H1 (cell line): Measurements from ENCODE around the gene PIM2. TPM values are rescaled to one million over a fixed set of nuclear protein-coding genes. Genes with fewer than 3 reads are reported as not detected.

Source experiments
- CTCF ChIA-PET: fragments of 300-600 bp; sonication (Branson Sonifier 250); formaldehyde crosslinking; loops from one replicate; lab custom pipeline; 2021; ENCODE audit not compliant: partially characterized antibody; lab: Charles Lee
- POLR2A ChIA-PET: fragments of 300-600 bp; sonication (Branson Sonifier 250); formaldehyde crosslinking; loops from one replicate; lab custom pipeline; 2021; ENCODE audit warnings: inconsistent platforms; ENCODE audit not compliant: partially characterized antibody; lab: Charles Lee
- DNase-seq, 2 experiments: peaks; one replicate each; pipeline versions ENCODE4 v3.0.0 to v3.0.0-alpha.2; 2010 to 2022; ENCODE audit warnings: low spot score in 2 of 2, low read depth in 1 of 2, mixed read lengths in 1 of 2
- FAIRE-seq: peaks from 2 replicates; lab custom pipeline; 2011; peaks lifted over from hg19 to GRCh38; lab: Jason Lieb, UNC
- H2AFZ ChIP-seq: 2 replicates; pipeline ENCODE4 v1.8.1; 2012; ENCODE audit warnings: low read length, inconsistent platforms
- H2AK5ac ChIP-seq: 2 replicates; pipeline ENCODE4 v1.6.1; 2013; ENCODE audit warnings: low read depth, low read length
- H2BK120ac ChIP-seq: replicated peaks from 2 replicates; pipeline ENCODE3; 2013; ENCODE audit warnings: low read depth, low read length, inconsistent platforms
- H2BK12ac ChIP-seq: 2 replicates; pipeline ENCODE4 v1.6.1; 2013; ENCODE audit warnings: low read depth, low read length
- H2BK15ac ChIP-seq: 2 replicates; pipeline ENCODE4 v1.6.1; 2013; ENCODE audit warnings: low read length
- H2BK20ac ChIP-seq: 2 replicates; pipeline ENCODE4 v1.6.1; 2013; ENCODE audit warnings: low read length
- H2BK5ac ChIP-seq: 2 replicates; pipeline ENCODE4 v1.6.1; 2013; ENCODE audit warnings: low read depth, low read length
- H3K14ac ChIP-seq: 2 replicates; pipeline ENCODE4 v1.6.1; 2013; ENCODE audit warnings: inconsistent platforms; ENCODE audit not compliant: insufficient read length
- H3K18ac ChIP-seq: 2 replicates; pipeline ENCODE4 v1.6.1; 2013; ENCODE audit warnings: low read length; ENCODE audit errors: extremely low read depth
- H3K23ac ChIP-seq: 2 replicates; pipeline ENCODE4 v1.6.1; 2013; ENCODE audit warnings: inconsistent platforms; ENCODE audit not compliant: insufficient read length
- H3K23me2 ChIP-seq: 2 replicates; pipeline ENCODE4 v1.6.1; 2013; ENCODE audit warnings: low read depth, low read length
- H3K27ac ChIP-seq: 2 replicates; pipeline ENCODE4 v1.6.1; 2011; ENCODE audit warnings: low read depth, low read length, inconsistent platforms
- H3K27me3 ChIP-seq, 4 experiments: replicated peaks in 1 of 4; 1 replicate in 1 of 4; 2 replicates in 3 of 4; pipeline versions ENCODE4 v1.6.1 to v1.8.1; 2011 to 2013; ENCODE audit warnings: low read length in 3 of 4, mild to moderate bottlenecking in 3 of 4, inconsistent platforms in 2 of 4, mixed read lengths in 2 of 4, moderate library complexity in 1 of 4; ENCODE audit not compliant: control insufficient read depth in 3 of 4, insufficient read depth in 3 of 4; ENCODE audit errors: extremely low read depth in 1 of 4
- H3K36me3 ChIP-seq, 4 experiments: 2 replicates each; pipeline versions ENCODE4 v1.6.1 to v1.8.1; 2011 to 2013; ENCODE audit warnings: mild to moderate bottlenecking in 4 of 4, low read length in 3 of 4, moderate library complexity in 2 of 4, control low read depth in 1 of 4, inconsistent platforms in 1 of 4; ENCODE audit not compliant: insufficient read depth in 4 of 4, control insufficient read depth in 2 of 4
- H3K4ac ChIP-seq: replicated peaks from 2 replicates; pipeline ENCODE3; 2013; ENCODE audit warnings: low read length, low read depth, mixed read lengths, inconsistent platforms; ENCODE audit not compliant: insufficient read length
- H3K4me1 ChIP-seq, 4 experiments: replicated peaks in 1 of 4; 1 replicate in 1 of 4; 2 replicates in 3 of 4; pipeline versions ENCODE4 v1.6.1 to v1.8.1; 2011 to 2013; ENCODE audit warnings: low read length in 3 of 4, inconsistent platforms in 2 of 4, mixed read lengths in 1 of 4; ENCODE audit not compliant: insufficient read depth in 4 of 4, control insufficient read depth in 3 of 4
- H3K4me2 ChIP-seq, 2 experiments: 2 replicates each; pipeline versions ENCODE4 v1.6.1 to v1.8.1; 2011 to 2013; ENCODE audit warnings: low read depth in 2 of 2, low read length in 2 of 2, control low read depth in 1 of 2, inconsistent platforms in 1 of 2, mild to moderate bottlenecking in 1 of 2; ENCODE audit not compliant: insufficient read depth in 1 of 2
- H3K4me3 ChIP-seq, 4 experiments: fragments of 200-600, 300-600 bp in 1 of 4; sonication (generic), shearing (Covaris generic), sonication (Bioruptor Twin) in 1 of 4; 2 replicates each; pipeline versions ENCODE4 v1.5.1 to v1.8.1; 2011 to 2016; ENCODE audit warnings: low read length in 4 of 4, low read depth in 3 of 4, control low read depth in 2 of 4, inconsistent platforms in 2 of 4, mild to moderate bottlenecking in 2 of 4, mixed read lengths in 1 of 4, moderate library complexity in 1 of 4; ENCODE audit not compliant: insufficient read depth in 2 of 4; ENCODE audit errors: extremely low read depth in 1 of 4
- H3K56ac ChIP-seq: replicated peaks from 2 replicates; pipeline ENCODE3; 2013; ENCODE audit warnings: low read depth, mild to moderate bottlenecking, mixed read lengths, low read length, inconsistent platforms; ENCODE audit not compliant: insufficient read length
- H3K79me1 ChIP-seq: 2 replicates; pipeline ENCODE4 v1.6.1; 2013; ENCODE audit warnings: low read depth, low read length, control low read depth
- H3K79me2 ChIP-seq, 2 experiments: 2 replicates each; pipeline versions ENCODE4 v1.6.1 to v1.8.1; 2012 to 2013; ENCODE audit warnings: low read length in 2 of 2, mild to moderate bottlenecking in 2 of 2, inconsistent platforms in 1 of 2; ENCODE audit not compliant: insufficient read depth in 2 of 2, control insufficient read depth in 1 of 2
- H3K9ac ChIP-seq, 4 experiments: replicated peaks in 1 of 4; 1 replicate in 1 of 4; 2 replicates in 3 of 4; pipeline versions ENCODE4 v1.6.1 to v1.8.1; 2011 to 2013; ENCODE audit warnings: low read depth in 3 of 4, low read length in 3 of 4, control low read depth in 2 of 4, mild to moderate bottlenecking in 2 of 4, moderate library complexity in 2 of 4, inconsistent platforms in 1 of 4; ENCODE audit errors: extremely low read depth in 1 of 4
- H3K9me3 ChIP-seq, 2 experiments: 2 replicates each; pipeline versions ENCODE4 v1.6.1 to v1.8.1; 2012 to 2013; ENCODE audit warnings: mild to moderate bottlenecking in 2 of 2, moderate library complexity in 2 of 2, control low read depth in 1 of 2, inconsistent platforms in 1 of 2, low read depth in 1 of 2, low read length in 1 of 2, mixed read lengths in 1 of 2; ENCODE audit not compliant: insufficient read depth in 2 of 2
- H4K20me1 ChIP-seq, 2 experiments: replicated peaks in 1 of 2; 2 replicates each; pipeline versions ENCODE3 to v1.8.1; 2011 to 2013; ENCODE audit warnings: inconsistent platforms in 2 of 2, low read length in 2 of 2, mild to moderate bottlenecking in 1 of 2; ENCODE audit not compliant: insufficient read depth in 2 of 2, control insufficient read depth in 1 of 2
- H4K5ac ChIP-seq: 2 replicates; pipeline ENCODE4 v1.6.1; 2013; ENCODE audit warnings: low read length, low read depth, mixed read lengths, inconsistent platforms; ENCODE audit not compliant: insufficient read length
- H4K8ac ChIP-seq: 2 replicates; pipeline ENCODE4 v1.8.0; 2013; ENCODE audit warnings: mild to moderate bottlenecking, moderate library complexity, low read length, inconsistent platforms; ENCODE audit not compliant: insufficient read depth; ENCODE audit errors: extremely low read depth
- H4K91ac ChIP-seq: replicated peaks from 2 replicates; pipeline ENCODE3; 2013; ENCODE audit warnings: low read length, mixed read lengths, inconsistent platforms; ENCODE audit not compliant: insufficient read length
- CHD1 ChIP-seq: IDR thresholded peaks from 2 replicates; pipeline ENCODE4 v1.6.1; 2012; ENCODE audit warnings: low read depth, low read length, improper control_type of control experiment
- RNF2 ChIP-seq: fragments of 200-900, 300-1000 bp; sonication (generic); IDR thresholded peaks from 2 replicates; pipeline ENCODE4 v1.7.1; 2016; ENCODE audit warnings: borderline replicate concordance, low read depth, mild to moderate bottlenecking, antibody characterized with exemption, low read length; ENCODE audit not compliant: poor library complexity, severe bottlenecking; ENCODE audit errors: missing control alignments
- WGBS, 2 experiments: shearing (Covaris generic) in 1 of 2; methylation state at CpG; one replicate each; pipeline versions ENCODE4 v1.1.6 to v1.1.7; 2013 to 2015; ENCODE audit warnings: low lambda C conversion rate in 2 of 2, mixed read lengths in 2 of 2, inconsistent platforms in 1 of 2, low coverage in 1 of 2, missing lambda C conversion rate in 1 of 2; ENCODE audit not compliant: insufficient replicate concordance in 2 of 2, insufficient coverage in 1 of 2, insufficient read length in 1 of 2; ENCODE audit errors: extremely low coverage in 1 of 2, missing lambda C conversion rate in 1 of 2; 5-methylcytosine and 5-hydroxymethylcytosine counted together
- polyA plus RNA-seq, 7 experiments: library from polyadenylated mRNA; depleted of rRNA in 3 of 7; stranded (reverse) in 5 of 7; unstranded in 2 of 7; fragments of >200 nt in 5 of 7; fragments of 200-250 nt in 2 of 7; gene quantifications; 1 replicate in 5 of 7; 2 replicates in 1 of 7; 4 replicates in 1 of 7; pipeline versions ENCODE4 v1.2.1 to v1.2.3, GENCODE V29; 2011 to 2013; ENCODE audit warnings: missing spikeins in 2 of 7, mixed read lengths in 2 of 7
- total RNA-seq: library from RNA; stranded (reverse); fragmentation: NEBNext Ultra II Directional; extraction: Animal tissue kit (Norgen Biotek cat#: 25700); gene quantifications from 2 replicates; pipeline ENCODE4 v1.2.1, GENCODE V29; 2021

Gene PIM2
- total and polyA plus RNA-seq, 2 of the 8 experiments (the other 6 are each of a cell fraction or from before 2014, with no cell fraction given), result 180 to 203 TPM

- no peak overlapping the region for H4K8ac ChIP-seq
- H4K5ac ChIP-seq, result no peak overlapping the region
- no peaks in the 10 kb centered on the region; a peak in 1 of 4 replicates for H3K9me3 ChIP-seq
- H3K79me1 ChIP-seq, result no peaks in the 10 kb centered on the region; the same call in 1 of the 2 replicates
- H2AFZ ChIP-seq, result no peak overlapping the region
- no peaks in the 10 kb centered on the region for H3K27me3 ChIP-seq
- H4K20me1 ChIP-seq, result peaks cover 10 to 12% of the 10 kb centered on the region in 2 experiments
- ChIA-PET POLR2A (interaction anchor here (0.6 to 30.9 kb wide), 18 partner anchors 8 to 262 kb away, joined by 3 to 572 read pairs (median 4); partner anchors contain the start of genes KCND1, OTUD5, PQBP1 and TIMM17B), CTCF (interaction anchor here (0.6 to 1.4 kb wide), 2 partner anchors 17 to 128 kb away, joined by 3 to 4 read pairs; no protein-coding TSS in a partner anchor)
- FAIRE-seq (no peak), DNase-seq (no peak)
- peak overlapping the region; percentile 62 to 94 (median 80) for H3K4me3 ChIP-seq
- peak overlapping the region; percentile 75; the same call in 1 of the 2 replicates for H3K27ac ChIP-seq
- peaks cover 11 to 34% (median 25%) of the 10 kb centered on the region in 4 experiments; a peak in 7 of 8 replicates for H3K36me3 ChIP-seq
- H3K4ac ChIP-seq, result no peak overlapping the region
- no peak overlapping the region for H2BK15ac ChIP-seq
- H2BK20ac ChIP-seq, result no peak overlapping the region
- H2BK5ac ChIP-seq, result peak overlapping the region; percentile 52; the same call in 1 of the 2 replicates
- peaks cover 0 to 4% (median 3%) of the 10 kb centered on the region in 4 experiments; a peak in 5 of 7 replicates for H3K4me1 ChIP-seq
- H3K79me2 ChIP-seq, result peaks cover 0 to 28% of the 10 kb centered on the region in 2 experiments; a peak in 2 of 4 replicates
- 21% methylated on average over 9 of the region's 12 CpGs; no CpG with 5 or more reads in 1 of the 2 experiments for WGBS, 2 experiments
- TF ChIP-seq RNF2 (no peak), CHD1 (0 out of 2 replicates have a peak, but pooled peaks have one; percentile 53)
- H4K91ac ChIP-seq, result no peak overlapping the region
- H2BK12ac ChIP-seq, result no peak overlapping the region; the same call in 1 of the 2 replicates
- H2AK5ac ChIP-seq, result no peak overlapping the region
- no peak overlapping the region for H3K23ac ChIP-seq
- H3K23me2 ChIP-seq, result no peaks in the 10 kb centered on the region
- H3K56ac ChIP-seq, result no peak overlapping the region
- H3K18ac ChIP-seq, result no peak overlapping the region
- no peak overlapping the region for H3K14ac ChIP-seq
- H3K9ac ChIP-seq, result peak overlapping the region; percentile 34 to 77 (median 48)
- H3K4me2 ChIP-seq, result peak overlapping the region; percentile 65 to 71
- H2BK120ac ChIP-seq, result no peak overlapping the region
Observed at GRCh38 chrX:48910926-48911411, 7.9 kb downstream of the PIM2 start.
